ENCODE measurements around the gene TMEM167A.

The TMEM167A gene

GRCh38 chr5:83034528-83035207 is 42.5 kb downstream of the TMEM167A start:
- no peak for DNase-seq (ENCODE audit: low read depth)

DNA sequence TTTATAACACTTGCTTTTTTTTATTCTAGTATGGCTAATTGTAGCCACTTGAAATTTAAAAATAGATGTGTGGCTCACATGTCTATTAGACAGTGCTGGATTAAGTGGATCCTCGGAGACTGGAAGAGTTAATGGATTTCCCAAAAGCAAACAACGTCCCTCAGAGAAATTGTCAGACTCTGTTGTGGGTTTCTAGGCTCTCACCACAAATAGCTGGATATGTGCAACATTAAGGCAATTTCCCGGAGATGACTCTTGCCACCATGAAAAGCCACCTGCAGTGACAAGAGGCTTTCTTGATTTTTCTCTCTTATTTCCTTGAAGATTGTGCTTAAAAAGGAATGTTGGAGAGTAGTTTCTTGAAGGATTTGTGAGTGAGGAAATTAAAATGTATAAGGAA is 43.2 kb downstream of the TMEM167A start:
- DNase-seq (ENCODE audit: low read depth), result no peak

DNA sequence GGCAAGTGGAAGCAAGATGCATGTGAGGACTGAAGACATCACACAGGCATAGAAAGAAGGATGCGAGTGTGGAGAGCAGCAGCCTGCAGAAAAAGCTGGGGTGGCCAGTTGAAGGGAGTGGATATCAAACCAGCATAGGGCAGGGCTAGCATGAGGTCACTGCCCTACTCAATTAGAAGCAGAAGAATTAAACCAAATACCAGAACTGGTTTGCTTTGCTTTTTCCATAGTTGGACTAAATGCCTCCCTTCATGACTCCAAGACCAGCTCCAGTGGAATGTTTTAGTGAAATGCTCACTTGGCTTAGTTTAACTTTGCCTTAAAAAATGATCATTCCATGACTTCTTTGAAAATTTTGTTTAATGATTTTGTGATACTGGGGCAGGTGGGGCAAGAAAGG is 45.8 kb downstream of the TMEM167A start:
- no peak for DNase-seq (ENCODE audit: low read depth)

DNA sequence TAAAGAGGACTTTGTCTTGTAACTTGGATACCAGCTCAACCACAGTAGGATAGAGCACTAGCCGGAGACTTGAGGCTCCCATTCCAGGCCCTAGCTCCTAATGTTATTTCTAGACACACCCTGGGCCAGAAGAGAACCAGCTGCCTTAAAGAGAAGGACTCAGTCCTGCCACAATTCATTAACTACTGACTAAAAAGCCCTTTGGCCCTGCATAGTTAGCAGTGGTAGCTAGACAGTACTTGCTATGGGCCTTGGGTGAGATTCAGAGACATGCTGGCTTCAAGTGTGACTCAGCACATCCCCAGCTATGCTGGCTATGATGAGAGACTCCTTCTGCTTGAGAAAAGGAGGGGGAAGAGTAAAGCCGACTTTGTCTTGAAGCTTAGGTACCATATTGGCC is 47.3 kb downstream of the TMEM167A start:
- DNase-seq (ENCODE audit: low read depth), result no peak

GRCh38 chr5:83026930-83027687 is 50.1 kb downstream of the TMEM167A start:
- DNase-seq (ENCODE audit: low read depth), result no peak

DNA sequence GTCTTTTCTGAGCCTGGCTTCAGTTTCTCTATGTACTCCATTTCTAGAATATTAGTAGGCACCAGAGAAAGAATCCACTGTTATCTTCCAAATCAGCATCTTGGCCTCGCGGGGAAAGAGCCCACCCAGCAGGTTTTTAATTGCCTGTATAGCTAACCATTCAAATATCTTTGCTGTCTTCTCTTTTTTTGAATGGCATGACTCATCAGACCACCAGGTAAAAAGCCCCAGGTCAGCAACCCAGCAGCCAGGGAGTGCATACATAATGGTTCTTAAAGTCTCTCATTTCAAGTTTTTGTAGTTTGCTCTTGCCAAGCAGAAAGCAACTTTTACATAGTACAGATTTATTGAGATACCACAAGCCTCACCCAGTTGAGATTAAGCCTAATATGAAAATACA is 50.7 kb downstream of the TMEM167A start:
- no peak for DNase-seq (ENCODE audit: low read depth)

- DNase-seq (ENCODE audit: low read depth), result no peak
Observed at GRCh38 chr5:83025690-83026478, 51.3 kb downstream of the TMEM167A start.

GRCh38 chr5:83022334-83022733 is 54.9 kb downstream of the TMEM167A start:
- no peak for DNase-seq (ENCODE audit: low read depth)

DNA sequence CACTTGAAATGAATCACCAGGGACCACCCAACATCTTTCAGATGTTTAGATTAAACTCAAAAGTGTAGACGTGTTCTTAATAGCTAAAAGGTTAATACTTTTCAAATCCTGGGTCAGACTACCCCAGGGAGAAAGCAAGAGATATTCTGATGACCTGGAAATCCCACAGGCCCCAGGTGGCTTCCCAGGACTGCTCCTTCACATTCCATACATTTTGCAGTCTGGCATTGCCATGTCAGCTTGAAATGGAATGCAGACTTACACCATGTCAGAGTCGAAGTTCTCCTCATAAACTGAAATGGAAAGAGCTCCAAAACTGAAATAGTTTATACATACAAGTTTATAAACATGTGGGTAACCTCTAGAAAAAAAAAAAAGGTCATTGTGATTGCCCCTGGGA is 61.5 kb downstream of the TMEM167A start:
- no peak for DNase-seq (ENCODE audit: low read depth)

GRCh38 chr5:83011985-83012384 is 65.2 kb downstream of the TMEM167A start:
- DNase-seq (ENCODE audit: low read depth), result no peak

DNA sequence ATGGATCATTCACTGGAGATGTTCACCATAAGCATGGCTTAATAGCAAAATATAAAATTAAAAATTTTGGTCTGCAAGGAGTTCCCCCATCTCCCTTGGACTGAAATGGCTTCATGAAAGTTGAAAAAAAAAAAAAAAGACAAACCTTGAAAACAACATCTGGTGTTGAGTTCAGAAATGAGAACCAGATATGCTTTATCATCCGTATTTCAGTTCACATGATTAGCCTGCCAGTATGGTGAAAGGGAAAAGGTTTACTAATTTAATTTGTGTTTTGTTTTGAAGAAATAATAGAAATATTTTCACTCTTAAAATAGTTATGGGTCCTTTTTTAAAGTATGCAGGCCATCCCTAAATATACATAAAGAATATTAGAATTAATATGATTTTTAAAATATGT is 67.8 kb downstream of the TMEM167A start:
- DNase-seq (ENCODE audit: low read depth), result no peak

- DNase-seq (ENCODE audit: low read depth), result no peak
Observed at GRCh38 chr5:83007755-83008154, 69.4 kb downstream of the TMEM167A start.

DNA sequence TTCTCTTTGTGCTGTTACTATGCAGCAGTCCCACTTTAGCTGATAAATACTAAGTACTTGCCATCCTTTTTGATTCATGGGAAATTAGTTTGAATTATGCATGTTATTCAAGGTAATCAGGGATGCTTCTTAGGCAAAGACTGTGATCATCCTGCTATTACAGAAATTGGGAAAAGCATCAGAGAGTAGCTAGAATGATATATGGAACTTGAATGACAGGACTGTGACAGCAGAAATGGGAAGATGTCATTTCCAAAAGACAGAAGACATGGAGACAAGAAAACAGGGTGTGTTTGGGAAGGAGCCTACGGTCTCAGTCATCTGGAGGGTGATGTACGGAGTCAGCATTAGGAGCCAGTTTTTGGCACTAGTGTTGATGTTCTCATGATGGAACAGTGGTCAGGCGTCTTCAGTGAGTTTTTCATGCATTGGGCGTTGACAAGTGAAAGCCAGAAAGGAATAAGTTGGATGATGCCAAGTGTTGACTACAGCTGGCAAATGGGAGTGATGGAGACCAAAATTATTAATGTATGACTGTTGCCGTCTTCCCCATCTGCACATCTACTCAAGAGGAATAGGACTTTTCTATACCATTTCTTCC is 70.4 kb downstream of the TMEM167A start:
- no peak for DNase-seq (ENCODE audit: low read depth)

- DNase-seq (ENCODE audit: low read depth), result no peak
Observed at GRCh38 chr5:83003791-83004190, 73.4 kb downstream of the TMEM167A start.
